PFSK-1 (cell line): ENCODE data around the gene FAAP20.

Experiments used
- FOXP2 ChIP-seq: optimal IDR thresholded peaks from 2 replicates; pipeline ENCODE3; 2011; ENCODE audit warnings: borderline replicate concordance, control low read depth, inconsistent platforms; ENCODE audit not compliant: insufficient read depth; ENCODE audit errors: extremely low read length, extremely low read depth
- POLR2AphosphoS5 ChIP-seq: IDR thresholded peaks from 2 replicates; pipeline ENCODE4 v1.6.1; 2012; ENCODE audit warnings: low read depth, mild to moderate bottlenecking, control low read depth, low read length, moderate library complexity
- REST ChIP-seq, 2 experiments: IDR thresholded peaks; 2 replicates each; pipeline versions ENCODE4 v1.6.1 to v1.8.0; 2011 to 2012; ENCODE audit warnings: low read depth in 2 of 2, low read length in 2 of 2, control low read depth in 1 of 2, inconsistent platforms in 1 of 2, mild to moderate bottlenecking in 1 of 2, moderate library complexity in 1 of 2; ENCODE audit not compliant: insufficient read depth in 1 of 2
- SIN3A ChIP-seq: IDR thresholded peaks from 2 replicates; pipeline ENCODE4 v1.6.1; 2012; ENCODE audit warnings: mild to moderate bottlenecking, low read length, moderate library complexity, borderline replicate concordance; ENCODE audit not compliant: insufficient read depth
- TAF1 ChIP-seq: IDR thresholded peaks from 2 replicates; pipeline ENCODE4 v1.6.1; 2012; ENCODE audit warnings: low read length, control low read depth, borderline replicate concordance; ENCODE audit not compliant: insufficient read depth

The FAAP20 gene

DNA sequence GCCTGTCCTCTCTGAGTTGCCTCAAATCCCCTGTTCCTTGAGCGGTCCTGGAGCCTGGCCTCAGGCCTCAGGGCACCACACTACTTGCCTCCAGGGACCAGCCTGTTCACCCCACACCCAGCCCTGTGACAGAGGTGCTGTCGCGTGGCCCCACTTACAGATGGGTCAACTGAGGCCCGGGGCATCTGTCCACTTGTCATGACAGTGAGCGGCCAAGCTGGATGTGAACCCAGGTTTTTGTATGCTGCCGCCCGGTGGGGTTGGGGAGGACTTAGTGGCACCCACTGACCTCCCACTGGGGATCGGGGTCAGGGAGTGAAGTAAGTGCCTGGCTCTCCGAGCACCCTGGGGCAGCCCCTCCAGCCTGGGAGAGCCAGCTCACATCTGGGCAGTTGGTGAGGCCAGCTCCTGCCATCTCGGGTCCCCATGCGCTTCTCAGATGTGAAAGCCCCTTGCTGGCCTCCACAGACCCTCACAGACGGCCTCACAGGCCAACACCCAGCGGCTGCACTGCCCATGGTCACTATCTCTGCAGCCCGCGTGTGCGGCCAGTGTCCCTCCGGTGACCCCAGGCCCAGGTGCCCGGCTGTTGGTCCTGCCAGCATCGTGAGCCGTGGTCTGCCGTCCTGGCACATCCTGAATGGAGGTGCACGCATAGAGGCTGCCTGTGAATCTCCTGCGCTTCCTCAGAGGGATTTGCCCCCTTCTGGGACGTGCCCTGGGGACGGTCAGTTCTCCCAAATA is 9.3 kb upstream of the FAAP20 start:
- TF ChIP-seq SIN3A (no peak), FOXP2 (no peak), TAF1 (no peak), POLR2AphosphoS5 (no peak), REST (IDR thresholded peaks at IDR 0.05; ENCODE audit: insufficient read depth in 1 of 2, low read depth in 2 of 2, low read length in 2 of 2) (no peak)

DNA sequence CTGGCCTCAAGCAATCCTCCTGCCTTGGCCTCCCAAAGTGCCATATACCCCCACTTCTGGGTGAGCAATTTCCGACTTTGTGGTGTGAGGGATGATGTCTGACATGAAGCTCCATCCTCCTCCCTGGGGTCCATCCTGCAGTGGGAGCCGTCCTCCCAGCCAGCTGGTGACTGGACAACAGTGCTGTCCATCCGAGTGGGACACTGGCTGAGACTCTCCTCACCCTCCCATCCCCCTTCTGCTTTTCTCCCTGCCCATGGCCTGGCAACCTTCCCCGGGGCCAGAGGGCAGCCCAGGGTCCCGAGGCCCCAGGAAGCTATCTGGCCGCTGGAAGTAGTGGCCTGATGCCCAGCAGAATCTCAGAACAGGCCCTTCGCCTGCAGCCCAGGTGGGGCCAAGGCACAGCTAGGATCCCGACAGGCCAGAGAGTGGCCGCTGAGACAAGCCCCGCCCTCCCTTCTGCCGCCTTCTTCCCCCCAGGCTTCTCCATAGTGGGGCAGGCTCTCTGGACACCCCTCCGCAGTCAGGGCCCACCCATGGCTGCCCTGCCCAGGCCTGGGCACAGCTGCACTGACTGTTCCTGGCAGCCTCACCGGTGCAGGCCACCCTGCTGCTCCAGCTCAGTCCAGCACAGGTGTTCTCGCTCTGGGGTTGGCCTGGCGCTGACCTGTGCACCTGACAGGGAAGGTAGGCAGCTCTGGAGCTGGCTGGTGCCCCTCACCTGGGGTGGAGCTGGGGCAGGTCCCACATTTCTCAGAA is 8.4 kb upstream of the FAAP20 start:
- TF ChIP-seq POLR2AphosphoS5 (no peak), TAF1 (no peak), FOXP2 (no peak), REST (IDR thresholded peaks at IDR 0.05; ENCODE audit: insufficient read depth in 1 of 2, low read depth in 2 of 2, low read length in 2 of 2) (no peak), SIN3A (no peak)

GRCh38 chr1:2202008-2202575 is 7.5 kb upstream of the FAAP20 start:
- TF ChIP-seq REST (IDR thresholded peaks at IDR 0.05; ENCODE audit: insufficient read depth in 1 of 2, low read depth in 2 of 2, low read length in 2 of 2) (no peak), SIN3A (no peak), TAF1 (no peak), POLR2AphosphoS5 (no peak), FOXP2 (no peak)

GRCh38 chr1:2201062-2201461 is 6.5 kb upstream of the FAAP20 start:
- TF ChIP-seq FOXP2: no peak
- TF ChIP-seq TAF1: no peak
- TF ChIP-seq REST (IDR thresholded peaks at IDR 0.05; ENCODE audit: insufficient read depth in 1 of 2, low read depth in 2 of 2, low read length in 2 of 2): no peak
- TF ChIP-seq POLR2AphosphoS5: no peak
- no peak for TF ChIP-seq SIN3A
